DMS53 (cell line): ENCODE results near the gene CCNJ.

ENCODE experiments used
- DNase-seq: peaks from one replicate; lab custom pipeline; 2025; lab: John Stamatoyannopoulos, UW

The CCNJ gene

GRCh38 chr10:96061232-96061631 is 17.8 kb downstream of the CCNJ start:
- no peak for DNase-seq

- peak; percentile 19 for DNase-seq
Measured at GRCh38 chr10:96072674-96073073, 29.3 kb downstream of the CCNJ start.

- no peak for DNase-seq
Measured at GRCh38 chr10:96073722-96074121, 30.3 kb downstream of the CCNJ start.

GRCh38 chr10:96074776-96075175 is 31.4 kb downstream of the CCNJ start:
- no peak for DNase-seq

- no peak for DNase-seq
Measured at GRCh38 chr10:96075977-96076376, 32.6 kb downstream of the CCNJ start.

GRCh38 chr10:96077156-96077555 is 33.8 kb downstream of the CCNJ start:
- DNase-seq, result no peak

GRCh38 chr10:96082153-96082552 is 38.8 kb downstream of the CCNJ start:
- DNase-seq, result peak; percentile 93

GRCh38 chr10:96082748-96083147 is 39.4 kb downstream of the CCNJ start:
- DNase-seq, result peak; percentile 36

GRCh38 chr10:96089116-96089515 is 45.7 kb downstream of the CCNJ start:
- DNase-seq, result peak; percentile 72

- peak; percentile 99 for DNase-seq
Measured at GRCh38 chr10:96089670-96090462, 46.5 kb downstream of the CCNJ start.

- no peak for DNase-seq
Measured at GRCh38 chr10:96090463-96090800, 47.0 kb downstream of the CCNJ start.

GRCh38 chr10:96092999-96093767 is 49.8 kb downstream of the CCNJ start:
- DNase-seq, result no peak

GRCh38 chr10:96093948-96094347 is 50.6 kb downstream of the CCNJ start:
- DNase-seq, result no peak

GRCh38 chr10:96096958-96097357 is 53.6 kb downstream of the CCNJ start:
- no peak for DNase-seq

- DNase-seq, result peak; percentile 7
Measured at GRCh38 chr10:96097865-96098264, 54.5 kb downstream of the CCNJ start.

- no peak for DNase-seq
Measured at GRCh38 chr10:96107623-96108038, 64.2 kb downstream of the CCNJ start.
